Activated gamma-delta T cell treated with Interleukin-2 at 50 U/mL for 16 hours (primary cell): ENCODE measurements around the gene MTAP.

Source experiments
- DNase-seq: peaks from one replicate; pipeline ENCODE4 v3.0.0-alpha.2; 2020

Gene MTAP

DNA sequence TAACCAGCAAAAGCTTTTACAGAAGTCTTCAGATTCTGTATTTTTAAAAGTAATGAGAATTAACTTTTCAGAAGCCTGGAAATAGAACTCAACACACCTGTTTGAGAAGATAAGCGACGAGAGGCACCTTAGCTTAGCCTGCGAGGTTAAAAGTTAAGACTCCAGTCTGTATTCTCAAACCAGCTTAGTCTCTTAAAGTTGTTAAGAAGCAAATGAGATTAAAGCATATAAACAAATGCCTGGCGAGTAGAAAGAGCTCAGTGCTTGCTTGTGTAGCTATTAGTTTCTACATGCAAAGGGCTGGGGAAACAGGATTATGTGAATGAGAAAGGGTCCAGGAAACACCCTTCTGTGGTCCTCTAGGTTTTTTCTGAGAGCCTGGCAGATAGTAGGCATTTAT lies 51.7 kb downstream of the MTAP start:
- no peak for DNase-seq

DNA sequence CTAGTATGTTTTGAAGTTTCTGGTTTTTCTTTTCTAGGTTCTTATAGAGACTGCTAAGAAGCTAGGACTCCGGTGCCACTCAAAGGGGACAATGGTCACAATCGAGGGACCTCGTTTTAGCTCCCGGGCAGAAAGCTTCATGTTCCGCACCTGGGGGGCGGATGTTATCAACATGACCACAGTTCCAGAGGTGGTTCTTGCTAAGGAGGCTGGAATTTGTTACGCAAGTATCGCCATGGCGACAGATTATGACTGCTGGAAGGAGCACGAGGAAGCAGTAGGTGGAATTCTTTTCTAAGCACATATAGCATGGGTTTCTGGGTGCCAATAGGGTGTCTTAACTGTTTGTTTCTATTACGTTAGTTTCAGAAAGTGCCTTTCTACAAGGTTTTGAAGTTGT lies 52.2 kb downstream of the MTAP start:
- DNase-seq = no peak

DNA sequence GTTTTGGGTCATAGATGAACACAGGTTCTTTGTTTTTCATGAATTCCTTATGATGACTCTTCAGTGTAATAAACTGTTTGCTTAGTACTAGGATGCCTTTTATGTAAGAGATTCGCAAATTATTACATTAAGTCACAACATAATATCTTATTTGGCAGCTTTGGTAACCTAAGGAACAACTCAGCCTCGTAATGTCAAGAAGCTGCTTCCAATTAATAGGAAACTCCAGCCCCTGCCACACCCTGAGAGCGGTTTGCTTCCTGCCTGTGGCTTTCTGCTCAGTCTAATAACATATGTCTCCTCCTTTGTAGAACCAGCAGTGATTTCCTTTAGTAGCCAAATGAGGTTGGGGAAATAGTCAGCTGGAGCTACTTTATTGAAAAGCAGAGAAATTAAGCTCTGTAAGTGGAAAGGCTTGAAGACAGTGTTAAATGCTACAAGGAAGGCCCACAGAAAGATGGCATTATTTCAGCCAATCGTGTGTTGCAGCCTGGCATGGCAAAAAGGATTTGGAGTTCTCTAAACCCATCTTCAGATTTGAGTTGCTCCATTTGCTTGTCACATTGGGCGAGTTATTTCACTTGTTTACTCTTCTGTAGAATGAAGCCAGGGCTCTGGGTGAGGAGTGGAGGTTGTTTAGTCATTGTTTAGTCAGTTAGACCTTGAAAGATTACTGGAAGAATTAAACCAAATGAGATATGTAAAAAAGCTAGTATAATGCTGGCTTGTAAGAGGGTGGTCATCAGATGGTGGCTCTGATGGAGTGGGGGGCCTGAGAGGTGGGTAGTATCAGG lies 54.1 kb downstream of the MTAP start:
- DNase-seq = no peak

DNA sequence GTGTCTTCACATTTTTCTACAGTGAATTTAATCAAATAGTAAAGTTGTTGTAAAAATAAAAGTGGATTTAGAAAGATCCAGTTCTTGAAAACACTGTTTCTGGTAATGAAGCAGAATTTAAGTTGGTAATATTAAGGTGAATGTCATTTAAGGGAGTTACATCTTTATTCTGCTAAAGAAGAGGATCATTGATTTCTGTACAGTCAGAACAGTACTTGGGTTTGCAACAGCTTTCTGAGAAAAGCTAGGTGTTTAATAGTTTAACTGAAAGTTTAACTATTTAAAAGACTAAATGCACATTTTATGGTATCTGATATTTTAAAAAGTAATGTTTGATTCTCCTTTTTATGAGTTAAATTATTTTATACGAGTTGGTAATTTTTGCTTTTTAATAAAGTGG lies 60.4 kb downstream of the MTAP start:
- no peak for DNase-seq

- DNase-seq = no peak
Measured at GRCh38 chr9:21864505-21864904, 62.1 kb downstream of the MTAP start.

- DNase-seq = no peak
Measured at GRCh38 chr9:21866302-21866701, 63.9 kb downstream of the MTAP start.

DNA sequence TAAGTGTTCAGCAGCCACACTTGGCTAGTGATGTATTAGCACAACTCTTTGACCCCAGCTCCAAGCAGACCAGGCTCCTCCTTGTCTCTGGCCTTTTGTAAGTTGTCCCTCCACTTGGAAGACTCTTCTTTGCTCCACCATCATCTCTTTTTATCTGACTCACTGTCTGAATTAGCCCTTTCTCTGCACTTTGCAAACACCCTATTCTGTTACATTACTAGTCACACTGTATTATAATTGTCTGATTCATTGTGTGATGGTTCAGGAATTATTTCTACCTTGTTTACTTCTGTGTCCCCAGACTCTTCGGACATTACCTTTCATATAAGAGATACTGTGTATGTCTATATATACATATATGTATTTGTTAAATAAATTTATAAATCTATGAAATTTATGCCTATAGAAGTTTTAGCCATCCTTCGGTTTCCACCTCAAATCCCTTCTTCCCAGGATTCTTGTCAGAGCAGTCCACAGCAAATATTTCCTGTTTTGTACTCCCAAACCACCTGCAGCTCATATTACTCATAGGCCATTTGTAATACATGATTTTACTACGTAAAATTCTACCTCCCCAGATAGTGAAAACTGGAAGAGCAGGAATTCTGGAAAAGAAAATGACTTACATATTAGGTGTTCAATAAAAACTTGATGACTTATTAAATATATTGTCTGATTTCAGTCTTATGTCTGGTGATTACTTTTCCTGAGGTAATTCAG lies 69.0 kb downstream of the MTAP start:
- DNase-seq = no peak

GRCh38 chr9:21872696-21873095 lies 70.3 kb downstream of the MTAP start:
- no peak for DNase-seq

DNA sequence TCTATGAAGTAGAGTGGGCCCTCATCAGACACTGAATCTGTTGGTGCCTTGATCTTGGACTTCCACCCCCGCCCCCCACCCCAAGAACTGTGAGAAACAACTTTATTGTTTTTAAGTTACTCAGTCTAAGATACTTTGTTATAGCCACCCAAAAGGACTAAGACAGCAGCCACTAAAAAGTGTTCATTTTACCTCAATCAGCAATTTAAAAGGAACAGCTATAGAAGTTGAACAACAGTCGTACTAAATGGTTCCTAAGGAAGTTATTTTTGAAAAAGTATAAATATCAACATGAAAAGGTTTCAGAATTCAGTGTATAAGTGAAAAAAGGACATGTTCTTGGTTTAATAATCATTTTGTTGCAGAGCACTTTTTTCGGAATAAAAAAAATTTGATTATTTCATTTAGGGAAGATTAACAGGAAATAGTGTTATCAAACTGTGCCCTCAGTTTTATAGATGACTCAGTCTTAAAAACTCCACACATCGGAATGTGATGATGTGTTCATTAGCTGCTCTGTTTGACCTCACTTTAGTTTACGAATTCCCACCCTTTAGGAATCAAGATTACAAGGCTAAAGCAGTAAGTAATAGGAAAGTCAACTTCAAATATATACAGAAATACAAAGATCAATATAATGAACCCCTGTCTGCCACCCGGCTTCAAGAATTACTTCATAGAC lies 71.2 kb downstream of the MTAP start:
- DNase-seq = no peak

DNA sequence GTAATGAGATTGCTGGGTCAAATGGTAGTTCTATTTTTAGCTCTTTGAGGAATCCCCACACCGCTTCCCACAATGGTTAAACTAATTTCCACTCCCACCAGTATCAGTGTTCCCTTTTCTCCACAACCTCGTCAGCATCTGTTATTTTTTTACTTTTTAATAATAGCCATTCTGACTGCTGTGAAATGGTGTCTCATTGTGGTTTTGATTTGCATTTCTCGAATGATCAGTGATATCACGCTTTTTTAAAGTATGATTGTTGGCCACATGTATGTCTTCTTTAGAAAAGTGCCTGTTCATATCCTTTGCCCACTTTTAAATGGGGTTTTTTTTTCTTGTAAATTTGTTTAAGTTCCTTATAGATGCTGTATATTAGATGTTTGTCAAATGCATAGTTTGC lies 73.5 kb downstream of the MTAP start:
- DNase-seq = no peak

GRCh38 chr9:21883642-21884041 lies 81.2 kb downstream of the MTAP start:
- DNase-seq = no peak

DNA sequence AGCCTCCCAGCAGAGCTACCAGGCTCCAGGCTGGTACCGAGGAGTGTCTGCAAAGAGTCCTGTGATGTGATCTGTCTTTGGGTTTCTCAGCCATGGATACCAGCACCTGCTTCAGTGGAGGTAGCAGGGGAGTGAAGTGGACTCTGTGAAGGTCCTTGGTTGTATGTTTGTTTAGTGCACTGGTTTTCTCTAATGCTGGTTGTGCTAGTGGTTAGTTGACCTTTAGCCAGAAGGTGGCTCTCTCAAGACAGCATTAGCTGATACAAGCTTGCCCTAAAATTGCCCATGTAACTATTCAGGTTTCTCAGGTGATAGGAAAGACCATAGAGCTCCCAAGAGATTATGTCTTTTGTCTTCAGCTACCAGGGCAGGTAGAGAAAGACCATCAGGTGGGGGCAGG lies 87.2 kb downstream of the MTAP start:
- DNase-seq = no peak

- DNase-seq = no peak
Measured at GRCh38 chr9:21890696-21891095, 88.3 kb downstream of the MTAP start.

GRCh38 chr9:21901546-21901945 lies 99.1 kb downstream of the MTAP start:
- no peak for DNase-seq

- no peak for DNase-seq
Measured at GRCh38 chr9:21902136-21902535, 99.7 kb downstream of the MTAP start.

DNA sequence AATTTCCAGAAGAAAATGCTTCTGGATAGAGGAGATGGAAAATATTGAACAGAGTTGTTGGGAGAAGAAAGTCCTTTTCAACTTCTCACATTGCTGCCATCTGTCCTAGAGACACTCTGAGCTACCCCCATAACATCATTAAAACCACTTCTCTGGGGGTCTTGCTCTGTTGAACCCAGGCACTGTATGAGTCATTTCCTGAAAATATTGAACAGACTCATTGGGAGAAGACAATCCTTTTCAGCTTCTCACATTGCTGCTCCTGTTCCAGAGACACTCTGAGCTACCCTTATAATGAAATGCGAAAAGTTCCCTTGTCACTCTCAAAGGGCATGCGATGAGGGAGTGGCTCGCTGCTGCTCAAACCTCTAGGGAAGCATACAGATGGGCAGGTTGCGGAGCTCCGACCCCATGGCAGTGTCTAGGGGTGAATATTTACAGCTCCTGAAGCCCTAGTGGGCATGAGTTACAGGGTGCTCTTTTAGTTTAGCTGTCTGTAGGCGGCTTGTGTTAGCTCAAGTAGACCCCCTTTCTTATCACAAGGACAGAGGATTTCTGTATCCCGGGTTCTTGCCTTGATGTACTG lies 101.0 kb downstream of the MTAP start:
- no peak for DNase-seq

- DNase-seq = no peak
Measured at GRCh38 chr9:21904371-21904770, 101.9 kb downstream of the MTAP start.

DNA sequence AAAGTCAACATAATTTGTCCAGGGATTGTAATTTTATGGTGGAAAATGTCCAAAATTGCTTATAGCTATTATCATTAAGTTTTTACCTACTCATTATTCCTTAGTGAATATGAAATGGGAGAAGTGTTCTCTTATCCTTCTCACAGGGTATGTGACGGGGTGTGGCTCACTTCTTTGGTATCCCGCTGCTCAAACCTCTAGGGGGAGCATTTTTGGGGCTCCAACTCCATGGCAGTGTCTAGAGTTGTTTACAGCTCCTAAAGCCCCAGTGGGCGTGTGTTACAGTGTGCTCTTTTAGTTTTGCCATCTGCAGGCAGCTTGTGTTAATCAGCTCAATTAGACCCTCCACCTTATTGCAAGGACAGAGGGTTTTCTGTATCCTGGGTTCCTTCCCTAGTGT lies 102.3 kb downstream of the MTAP start:
- no peak for DNase-seq

- no peak for DNase-seq
Measured at GRCh38 chr9:21906213-21906612, 103.8 kb downstream of the MTAP start.

DNA sequence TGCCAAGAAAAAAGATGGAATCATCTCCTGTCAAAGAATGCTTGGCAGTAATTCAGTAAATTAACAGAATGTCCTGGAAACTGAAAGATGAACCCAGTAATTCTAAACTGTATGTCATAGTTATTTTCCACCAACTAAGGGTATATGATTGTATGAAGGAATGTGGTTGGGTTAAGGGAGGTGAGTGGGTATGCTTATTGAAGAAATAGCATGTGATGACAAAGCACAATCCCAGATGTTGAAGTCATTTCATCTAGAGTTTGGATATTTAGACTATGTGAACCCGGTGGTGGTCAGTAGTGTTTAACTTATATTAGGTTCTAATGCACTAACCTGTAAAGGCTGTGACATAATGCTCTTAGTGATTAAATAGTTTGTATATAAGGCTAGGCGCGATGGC lies 104.4 kb downstream of the MTAP start:
- no peak for DNase-seq

DNA sequence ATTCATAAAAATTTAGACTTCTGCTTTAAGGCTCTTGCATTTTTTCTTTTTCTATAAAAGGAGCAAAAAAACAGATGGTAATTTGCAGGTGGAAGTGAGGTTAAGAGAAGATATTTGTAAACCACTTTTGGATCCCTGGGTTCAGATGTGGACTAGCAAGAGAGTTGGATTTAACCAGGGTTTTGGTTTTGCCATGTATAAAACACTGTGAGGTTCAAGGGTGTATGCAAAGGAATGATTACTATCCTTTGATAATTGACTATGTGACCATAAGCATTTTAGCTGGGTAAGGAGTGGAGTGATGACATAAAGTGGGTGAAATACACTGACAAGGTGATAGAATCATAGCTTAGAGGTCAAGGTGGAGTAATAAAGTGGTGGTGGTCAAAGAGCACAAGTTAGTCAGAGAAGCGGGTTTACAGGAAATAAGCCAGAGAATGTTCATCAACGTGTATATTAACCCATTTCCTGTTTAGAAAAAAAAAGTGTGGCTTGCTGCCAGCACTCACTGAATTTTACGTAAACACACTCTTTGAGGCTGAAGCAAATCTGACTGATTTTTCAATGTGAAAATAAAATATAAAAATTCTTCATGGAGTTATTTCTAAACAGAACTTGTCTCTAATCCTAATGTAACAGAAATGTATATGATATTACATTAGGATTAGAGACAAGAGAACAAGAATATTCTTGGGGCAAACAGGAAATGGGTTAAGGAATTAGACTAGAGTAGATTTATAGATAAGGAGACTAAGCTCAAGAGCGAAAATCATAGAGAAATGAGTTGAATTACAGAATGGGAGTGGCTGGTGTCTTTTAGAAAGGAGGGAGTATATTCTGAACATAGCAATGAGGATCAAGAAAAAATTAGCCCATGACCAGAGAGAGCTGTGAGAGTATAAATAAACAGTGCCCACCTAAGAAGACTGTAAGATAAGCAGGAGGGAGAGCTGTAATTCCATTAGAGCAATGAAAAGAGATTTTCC lies 117.2 kb downstream of the MTAP start:
- DNase-seq = peak; percentile 40

- DNase-seq = no peak
Measured at GRCh38 chr9:21923694-21924093, 121.3 kb downstream of the MTAP start.
